SIG-M5 treated with dmso at 0.1 percent for 504 hours (cell line): Measurements from ENCODE around the gene MSMO1.

ENCODE experiments used
- DNase-seq: peaks from one replicate; lab custom pipeline; 2025; ENCODE audit not compliant: unreplicated experiment; lab: John Stamatoyannopoulos, UW

The MSMO1 gene

DNA sequence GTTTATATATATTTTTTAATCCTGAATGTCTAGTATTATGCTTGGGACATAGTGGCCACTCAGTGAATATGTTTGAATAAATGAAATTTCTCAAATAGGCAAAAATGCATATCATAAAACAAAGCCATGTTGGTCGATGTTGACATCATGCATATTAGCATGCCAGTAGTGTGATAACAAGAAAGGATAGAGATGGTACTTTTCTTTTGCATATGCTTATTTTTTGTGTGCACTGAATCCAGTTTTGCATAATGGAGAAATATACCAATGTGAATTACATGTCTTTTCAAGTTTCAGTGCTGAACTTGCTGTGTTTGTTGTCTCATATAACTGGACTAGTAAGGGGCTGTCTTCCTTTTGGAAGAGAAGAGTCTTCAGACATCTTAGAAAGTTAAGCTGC, 58.9 kb downstream of the MSMO1 start:
- no peak for DNase-seq

DNA sequence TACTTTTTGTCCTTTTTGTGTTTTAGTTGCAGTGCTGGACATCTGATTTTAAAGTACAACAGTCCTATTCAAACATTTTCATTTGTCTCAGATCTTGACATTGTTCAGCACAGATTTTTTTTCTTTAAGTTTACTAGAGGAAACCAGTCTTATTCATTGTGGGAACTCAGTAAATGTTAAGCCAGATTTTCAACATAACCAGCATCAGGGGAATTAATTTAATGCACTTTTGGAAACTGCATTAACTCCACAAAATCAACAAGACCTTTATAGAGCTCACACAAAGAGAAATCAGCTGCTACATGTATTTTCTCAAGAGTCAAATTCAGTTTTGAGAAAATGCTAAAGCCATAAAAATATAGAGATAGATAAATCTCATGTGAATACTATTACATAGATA, 61.3 kb downstream of the MSMO1 start:
- no peak for DNase-seq
